ENCODE measurements around the gene HTR2A.

Gene HTR2A

GRCh38 chr13:46914341-46914740 lies 17.5 kb upstream of the HTR2A start:
- DNase-seq, result no peak
- no peaks in the 10 kb centered on the region for H3K36me3 ChIP-seq

GRCh38 chr13:46913757-46914156 lies 16.9 kb upstream of the HTR2A start:
- no peaks in the 10 kb centered on the region for H3K36me3 ChIP-seq
- no peaks in the 10 kb centered on the region for H3K4me1 ChIP-seq
- H3K4me3 ChIP-seq, result no peak overlapping the region
- no peaks in the 10 kb centered on the region for H3K9me3 ChIP-seq
- intact Hi-C loops (cut with DNase I; ENCODE audit: low total_unique reads), result no loop called here
- DNase-seq, result no peak
- TF ChIP-seq CTCF (IDR thresholded peaks at IDR 0.05), result no peak
- no peaks in the 10 kb centered on the region for H3K27me3 ChIP-seq
- H3K27ac ChIP-seq, result no peak overlapping the region

More at GRCh38 chr13:46914341-46914740, 17.5 kb upstream of the HTR2A start:
- Histone ChIP-seq H3K4me1 (no peaks in the 10 kb centered on the region), H3K27ac (no peak overlapping the region), H3K4me3 (no peak overlapping the region), H3K9me3 (no peaks in the 10 kb centered on the region), H3K27me3 (no peaks in the 10 kb centered on the region)
- no peak for TF ChIP-seq CTCF (IDR thresholded peaks at IDR 0.05)
- intact Hi-C loops (cut with DNase I; ENCODE audit: low total_unique reads), result no loop called here

GRCh38 chr13:46909042-46909441 lies 12.2 kb upstream of the HTR2A start:
- intact Hi-C loops (cut with DNase I; ENCODE audit: low total_unique reads), result no loop called here
- TF ChIP-seq CTCF (IDR thresholded peaks at IDR 0.05), result no peak
- Histone ChIP-seq H3K9me3 (no peaks in the 10 kb centered on the region), H3K27ac (no peak overlapping the region), H3K4me3 (no peak overlapping the region), H3K27me3 (no peaks in the 10 kb centered on the region), H3K36me3 (no peaks in the 10 kb centered on the region), H3K4me1 (peaks cover 0 to 5% (median 2%) of the 10 kb centered on the region in 4 donors)
- no peak for DNase-seq

- TF ChIP-seq CTCF (IDR thresholded peaks at IDR 0.05), result no peak
- H3K27me3 ChIP-seq, result no peaks in the 10 kb centered on the region
Observed at GRCh38 chr13:46908501-46908900, 11.6 kb upstream of the HTR2A start.

GRCh38 chr13:46906405-46906804 lies 9.6 kb upstream of the HTR2A start:
- intact Hi-C loops (cut with DNase I; ENCODE audit: low total_unique reads), result no loop called here
- TF ChIP-seq CTCF (IDR thresholded peaks at IDR 0.05), result no peak
- H3K4me1 ChIP-seq, result peaks cover 0 to 14% (median 5%) of the 10 kb centered on the region in 4 donors
- no peaks in the 10 kb centered on the region for H3K36me3 ChIP-seq
- DNase-seq, result no peak
- H3K27ac ChIP-seq, result no peak overlapping the region
- H3K27me3 ChIP-seq, result no peaks in the 10 kb centered on the region
- H3K4me3 ChIP-seq, result no peak overlapping the region
- no peaks in the 10 kb centered on the region for H3K9me3 ChIP-seq

More at GRCh38 chr13:46908501-46908900, 11.6 kb upstream of the HTR2A start:
- no peak for DNase-seq
- intact Hi-C loops (cut with DNase I; ENCODE audit: low total_unique reads), result no loop called here
- H3K4me1 ChIP-seq, result peaks cover 0 to 11% (median 4%) of the 10 kb centered on the region in 4 donors
- H3K4me3 ChIP-seq, result no peak overlapping the region
- no peaks in the 10 kb centered on the region for H3K36me3 ChIP-seq
- no peak overlapping the region for H3K27ac ChIP-seq
- no peaks in the 10 kb centered on the region for H3K9me3 ChIP-seq

GRCh38 chr13:46905249-46905648 lies 8.4 kb upstream of the HTR2A start:
- Histone ChIP-seq H3K4me1 (peaks cover 0 to 14% (median 5%) of the 10 kb centered on the region in 4 donors), H3K36me3 (no peaks in the 10 kb centered on the region), H3K9me3 (no peaks in the 10 kb centered on the region), H3K27ac (no peak overlapping the region), H3K4me3 (no peak overlapping the region), H3K27me3 (no peaks in the 10 kb centered on the region)
- DNase-seq, result no peak
- intact Hi-C loops (cut with DNase I; ENCODE audit: low total_unique reads), result no loop called here
- no peak for TF ChIP-seq CTCF (IDR thresholded peaks at IDR 0.05)

All from tibial artery (tissue), 4 donors.